GM12891 (cell line): ENCODE data around the gene MROH2A.

ENCODE experiments used
- DNase-seq: peaks from one replicate; pipeline ENCODE4 v3.0.0; 2011; ENCODE audit warnings: low spot score; ENCODE audit not compliant: insufficient read length
- FAIRE-seq: peaks from 2 replicates; lab custom pipeline; 2011; peaks lifted over from hg19 to GRCh38; lab: Jason Lieb, UNC
- PAX5 ChIP-seq: IDR thresholded peaks from 2 replicates; pipeline ENCODE4 v1.6.1; 2011; ENCODE audit warnings: low read length, moderate library complexity, mild to moderate bottlenecking; ENCODE audit not compliant: insufficient read depth, severe bottlenecking
- POLR2A ChIP-seq: IDR thresholded peaks from 2 replicates; pipeline ENCODE4 v1.6.1; 2011; ENCODE audit warnings: low read depth, low read length, control low read depth
- POLR2AphosphoS5 ChIP-seq: IDR thresholded peaks from 2 replicates; pipeline ENCODE4 v1.6.1; 2011; ENCODE audit warnings: low read depth, low read length, control low read depth
- POU2F2 ChIP-seq: IDR thresholded peaks from 2 replicates; pipeline ENCODE4 v1.6.1; 2011; ENCODE audit warnings: low read depth, mild to moderate bottlenecking, control low read depth, low read length, moderate library complexity
- SPI1 ChIP-seq: IDR thresholded peaks from 2 replicates; pipeline ENCODE4 v1.6.1; 2011; ENCODE audit warnings: low read depth, low read length, control low read depth
- TAF1 ChIP-seq: IDR thresholded peaks from 2 replicates; pipeline ENCODE4 v1.6.1; 2011; ENCODE audit warnings: low read depth, low read length, control low read depth

Gene MROH2A

GRCh38 chr2:233838726-233839446 lies 60.8 kb downstream of the MROH2A start:
- no peak for FAIRE-seq

GRCh38 chr2:233839447-233839820 lies 61.3 kb downstream of the MROH2A start:
- FAIRE-seq (no peak), DNase-seq (no peak)
- TF ChIP-seq POLR2A (no peak), TAF1 (no peak), PAX5 (no peak), POLR2AphosphoS5 (no peak), SPI1 (no peak), POU2F2 (no peak)

More at GRCh38 chr2:233838726-233839446, 60.8 kb downstream of the MROH2A start:
- TF ChIP-seq POLR2A: no peak
- TF ChIP-seq PAX5: no peak
- no peak for TF ChIP-seq SPI1
- no peak for TF ChIP-seq POU2F2
- TF ChIP-seq TAF1: no peak
- TF ChIP-seq POLR2AphosphoS5: no peak
- DNase-seq: no peak

DNA sequence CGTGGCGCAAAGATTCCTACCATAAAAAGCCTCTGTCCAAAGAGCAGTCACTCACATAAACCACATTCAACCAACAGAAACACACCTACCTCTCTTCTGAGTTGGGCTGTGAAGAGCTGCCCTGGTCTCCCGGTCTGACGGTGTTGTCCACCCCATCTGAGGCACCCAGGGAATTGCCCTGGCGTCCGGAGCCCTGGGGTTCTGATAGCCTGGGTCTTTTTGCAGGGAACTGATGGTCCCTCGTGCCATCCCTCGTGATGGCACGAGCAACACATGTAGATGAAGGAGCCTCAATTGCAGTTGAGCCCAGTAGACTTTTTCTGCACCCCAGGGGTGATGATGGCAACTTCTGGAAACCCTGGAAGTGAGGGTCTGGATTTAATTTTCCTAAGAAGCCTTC lies 62.4 kb downstream of the MROH2A start:
- DNase-seq (no peak), FAIRE-seq (no peak)
- TF ChIP-seq POU2F2 (no peak), POLR2AphosphoS5 (no peak), POLR2A (no peak), PAX5 (no peak), TAF1 (no peak), SPI1 (no peak)

GRCh38 chr2:233841183-233841582 lies 63.1 kb downstream of the MROH2A start:
- TF ChIP-seq TAF1: no peak
- TF ChIP-seq POLR2A: no peak
- no peak for TF ChIP-seq PAX5
- TF ChIP-seq POLR2AphosphoS5: no peak
- no peak for TF ChIP-seq SPI1
- no peak for TF ChIP-seq POU2F2
- DNase-seq: no peak
- FAIRE-seq: no peak

DNA sequence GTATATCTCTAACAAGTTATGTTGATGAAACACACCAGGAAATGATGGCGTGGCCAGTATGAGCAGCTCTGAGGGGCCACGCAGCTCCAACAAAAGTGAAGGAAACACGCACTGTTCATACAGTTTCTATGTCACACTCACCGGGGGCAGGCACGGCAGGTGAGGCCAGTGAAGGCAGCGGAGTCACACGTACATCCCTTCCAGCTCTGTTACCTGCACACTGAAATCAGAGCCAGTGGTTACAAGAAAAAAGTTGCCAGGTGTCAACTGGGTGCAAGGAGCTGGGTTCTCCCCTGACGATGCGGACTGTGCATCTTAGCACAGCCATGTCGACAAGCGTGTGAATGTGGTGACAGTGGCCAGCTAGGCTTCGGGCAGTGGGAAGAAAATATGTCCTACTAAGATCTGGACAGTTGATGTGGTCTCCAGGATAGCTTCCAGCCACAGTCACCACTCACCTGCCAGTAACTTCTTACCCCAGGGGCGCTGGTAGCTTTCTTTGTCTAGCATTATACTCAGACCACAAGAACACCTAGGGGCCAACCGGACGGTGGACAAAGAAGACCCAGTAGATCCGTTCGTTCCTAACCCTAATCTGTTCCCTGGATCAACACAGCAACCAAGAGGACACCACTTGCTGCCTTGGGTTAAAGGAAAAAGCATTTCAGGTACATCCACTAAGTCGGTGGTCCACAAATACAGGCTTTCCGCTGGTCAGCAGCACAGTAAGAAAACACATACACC lies 66.1 kb downstream of the MROH2A start:
- no peak for TF ChIP-seq SPI1
- TF ChIP-seq PAX5: no peak
- TF ChIP-seq POLR2A: no peak
- no peak for TF ChIP-seq TAF1
- no peak for TF ChIP-seq POU2F2
- no peak; the same call in 1 of the 2 replicates for TF ChIP-seq POLR2AphosphoS5
- DNase-seq (no peak), FAIRE-seq (peak; percentile 31)

DNA sequence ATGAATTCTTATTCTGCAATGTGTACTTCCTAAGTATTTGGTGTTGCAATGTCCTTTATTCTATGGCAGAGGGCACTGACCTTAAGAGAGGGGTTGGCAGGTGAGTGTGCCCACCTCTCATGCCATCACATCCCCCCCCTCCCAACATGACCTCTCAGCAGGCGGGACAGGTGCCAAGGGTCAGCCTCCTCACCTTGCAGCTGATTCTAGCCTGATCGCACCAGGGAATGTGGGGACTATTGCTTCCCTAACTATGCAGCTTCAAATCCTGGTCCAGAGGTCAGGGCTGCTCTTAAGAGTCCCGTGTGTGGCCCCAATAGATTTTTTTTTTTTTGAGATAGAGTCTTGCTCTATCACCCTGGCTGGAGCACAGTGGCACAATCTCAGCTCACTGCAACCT lies 66.7 kb downstream of the MROH2A start:
- FAIRE-seq: no peak
- DNase-seq: no peak
- TF ChIP-seq POLR2A (no peak), POLR2AphosphoS5 (no peak), PAX5 (no peak), POU2F2 (no peak)

GRCh38 chr2:233845301-233846060 lies 67.4 kb downstream of the MROH2A start:
- no peak for FAIRE-seq
- TF ChIP-seq SPI1 (peak; percentile 38; the same call in 1 of the 2 replicates), POU2F2 (no peak)
- no peak for DNase-seq

GRCh38 chr2:233846387-233847247 lies 68.5 kb downstream of the MROH2A start:
- no peak for DNase-seq
- TF ChIP-seq SPI1 (peak; percentile 50), TAF1 (no peak)
- no peak for FAIRE-seq

GRCh38 chr2:233847248-233847898 lies 69.2 kb downstream of the MROH2A start:
- no peak for DNase-seq
- TF ChIP-seq PAX5: no peak
- TF ChIP-seq SPI1: no peak
- TF ChIP-seq POU2F2: no peak
- no peak for TF ChIP-seq POLR2A
- no peak for TF ChIP-seq TAF1
- TF ChIP-seq POLR2AphosphoS5: no peak
- FAIRE-seq: no peak
